HepG2 (cell line): Measurements from ENCODE around the gene SRCIN1. TPM values are rescaled to one million over a fixed set of nuclear protein-coding genes. Genes with fewer than 3 reads are reported as not detected.

Experiments used
- MED8 ChIP-seq: sonication (generic); formaldehyde crosslinking; IDR thresholded peaks from 2 replicates; pipeline ENCODE4 v1.8.1; 2023; ENCODE audit warnings: mild to moderate bottlenecking, missing genetic modification reagents; ENCODE audit not compliant: insufficient replicate concordance
- NRL ChIP-seq: sonication (generic); formaldehyde crosslinking; IDR thresholded peaks from 2 replicates; pipeline ENCODE4 v1.5.0; 2020; ENCODE audit warnings: missing genetic modification reagents, mild to moderate bottlenecking, moderate library complexity, borderline replicate concordance
- PLSCR1 ChIP-seq: sonication (generic); formaldehyde crosslinking; IDR thresholded peaks from 2 replicates; pipeline ENCODE4 v1.5.0; 2020; ENCODE audit warnings: missing genetic modification reagents, mild to moderate bottlenecking, borderline replicate concordance
- ZBTB40 ChIP-seq, 2 experiments: fragments of 450-650 bp in 1 of 2; sonication (generic) in 1 of 2; formaldehyde crosslinking in 1 of 2; IDR thresholded peaks; 2 replicates each; pipeline versions ENCODE4 v1.6.1 to v1.8.0; 2016 to 2022; ENCODE audit warnings: antibody characterized with exemption in 1 of 2, mild to moderate bottlenecking in 1 of 2, missing genetic modification reagents in 1 of 2
- ZBTB46 ChIP-seq: sonication (generic); formaldehyde crosslinking; IDR thresholded peaks from 2 replicates; pipeline ENCODE4 v1.4.0; 2020; ENCODE audit warnings: mild to moderate bottlenecking, missing genetic modification reagents, borderline replicate concordance
- ZNF263 ChIP-seq: sonication (generic); formaldehyde crosslinking; IDR thresholded peaks from 2 replicates; pipeline ENCODE4 v1.4.0; 2020; ENCODE audit warnings: missing genetic modification reagents
- ZNF280D ChIP-seq: sonication (generic); formaldehyde crosslinking; IDR thresholded peaks from 2 replicates; pipeline ENCODE4 v1.5.1; 2020; ENCODE audit warnings: mild to moderate bottlenecking, missing genetic modification reagents
- ZNF331 ChIP-seq: sonication (generic); formaldehyde crosslinking; IDR thresholded peaks from 2 replicates; pipeline ENCODE4 v1.4.0; 2020; ENCODE audit warnings: missing genetic modification reagents
- ZNF354B ChIP-seq: sonication (generic); formaldehyde crosslinking; IDR thresholded peaks from 2 replicates; pipeline ENCODE4 v1.8.0; 2022; ENCODE audit warnings: mild to moderate bottlenecking, missing genetic modification reagents
- ZNF484 ChIP-seq: sonication (generic); formaldehyde crosslinking; IDR thresholded peaks from 2 replicates; pipeline ENCODE4 v1.5.1; 2020; ENCODE audit warnings: mild to moderate bottlenecking, low read depth, missing genetic modification reagents, borderline replicate concordance
- ZNF605 ChIP-seq: sonication (generic); formaldehyde crosslinking; IDR thresholded peaks from 2 replicates; pipeline ENCODE4 v1.8.0; 2022; ENCODE audit warnings: mild to moderate bottlenecking, missing genetic modification reagents
- polyA plus RNA-seq, 8 experiments: library from polyadenylated mRNA; depleted of rRNA in 3 of 8; stranded (reverse) in 7 of 8; unstranded in 1 of 8; fragments of >200 nt; fragmentation: Illumina TruSeq in 4 of 8; extraction: Trizol in 4 of 8; gene quantifications; 2 replicates each; pipeline versions ENCODE4 v1.2.1 to v1.2.3, GENCODE V29; 2011 to 2016; ENCODE audit warnings: low read depth in 4 of 8, missing spikeins in 1 of 8, mixed read lengths in 1 of 8; ENCODE audit not compliant: insufficient read depth in 1 of 8
- total RNA-seq, 5 experiments: library from RNA; depleted of rRNA; stranded (reverse); fragments of >200 nt; fragmentation: Illumina TruSeq; extraction: Trizol; gene quantifications; 2 replicates each; pipeline ENCODE4 v1.2.3, GENCODE V29; 2016; ENCODE audit warnings: low read depth in 1 of 5

The SRCIN1 gene
- total and polyA plus RNA-seq, 2 of the 13 experiments (the other 11 are each of a cell fraction or from before 2014, with no cell fraction given) = 1.2 to 9.6 TPM

- no peak for TF ChIP-seq ZBTB40 (IDR thresholded peaks at IDR 0.05)
- TF ChIP-seq ZBTB40 (CRISPR knock-in tag; IDR thresholded peaks at IDR 0.05) = no peak
- TF ChIP-seq ZNF484 = no peak
- peak; percentile 87 for TF ChIP-seq ZNF605 (CRISPR knock-in tag)
- TF ChIP-seq ZNF354B = no peak
- no peak for TF ChIP-seq NRL (CRISPR knock-in tag)
- TF ChIP-seq ZNF280D (CRISPR knock-in tag) = 0 out of 2 replicates have a peak, but pooled peaks have one; percentile 21
- TF ChIP-seq ZBTB46 (CRISPR knock-in tag) = no peak
- no peak for TF ChIP-seq PLSCR1 (CRISPR knock-in tag)
- TF ChIP-seq MED8 (CRISPR knock-in tag) = no peak
- peak; percentile 60 for TF ChIP-seq ZNF331 (CRISPR knock-in tag)
- no peak; the same call in 1 of the 2 replicates for TF ChIP-seq ZNF263 (CRISPR knock-in tag)
Observed at GRCh38 chr17:38590988-38591758, 14.6 kb downstream of the SRCIN1 start (continued).
